A549 (cell line): ENCODE data around the gene SLC17A6. TPM values are rescaled to one million over a fixed set of nuclear protein-coding genes. Genes with fewer than 3 reads are reported as not detected.

Experiments used
- ATAC-seq, 2 experiments: fragments of 200-7000 bp in 1 of 2; fragments of >200 bp in 1 of 2; cut with Nextera tagmentation in 1 of 2; cut with Tn5 transposase in 1 of 2; 3 replicates each; pipeline versions ENCODE4 v1.8.0 to v1.9.1; 2018 to 2020; ENCODE audit warnings: mild to moderate bottlenecking in 1 of 2, moderate library complexity in 1 of 2
- CTCF ChIA-PET: fragments of 300-600 bp; sonication (Branson Sonifier 250); formaldehyde crosslinking; extraction: SDS; loops from one replicate; lab custom pipeline; 2021; ENCODE audit warnings: antibody characterized with exemption, inconsistent platforms; lab: Yijun Ruan, JAX
- POLR2A ChIA-PET: fragments of 350-600 bp; formaldehyde crosslinking; extraction: SDS; loops from one replicate; lab custom pipeline; 2021; ENCODE audit warnings: antibody characterized with exemption, inconsistent platforms; lab: Yijun Ruan, JAX
- DNase-seq, 2 experiments: peaks; one replicate each; pipeline versions ENCODE4 v3.0.0 to v3.0.0-alpha.2; 2011 to 2016; ENCODE audit warnings: low read depth in 1 of 2, low spot score in 1 of 2
- FAIRE-seq: peaks from 2 replicates; lab custom pipeline; 2011; peaks lifted over from hg19 to GRCh38; lab: Jason Lieb, UNC
- H3K27ac ChIP-seq, 2 experiments: fragments of >200 bp; sonication (Bioruptor Twin); formaldehyde crosslinking; 3 replicates each; pipeline ENCODE4 v1.5.1; 2016 to 2017
- H3K4me1 ChIP-seq: fragments of >200 bp; sonication (Bioruptor Twin); formaldehyde crosslinking; 3 replicates; pipeline ENCODE4 v1.6.1; 2016
- H3K4me2 ChIP-seq: fragments of >200 bp; sonication (Bioruptor Twin); formaldehyde crosslinking; 3 replicates; pipeline ENCODE4 v1.6.1; 2016
- H3K4me3 ChIP-seq: fragments of >200 bp; sonication (Bioruptor Twin); formaldehyde crosslinking; 3 replicates; pipeline ENCODE4 v1.5.1; 2016
- H3K9me3 ChIP-seq: fragments of >200 bp; sonication (Bioruptor Twin); formaldehyde crosslinking; 3 replicates; pipeline ENCODE4 v1.6.1; 2016
- ATOH8 ChIP-seq: fragments of 250-450 bp; sonication (Bioruptor Pico); IDR thresholded peaks from 2 replicates; pipeline ENCODE4 v1.5.0; 2020; ENCODE audit warnings: low read depth, mild to moderate bottlenecking, moderate library complexity
- BHLHE40 ChIP-seq: IDR thresholded peaks from 2 replicates; pipeline ENCODE4 v1.6.1; 2012; ENCODE audit warnings: low read depth, low read length, inconsistent platforms
- CBX2 ChIP-seq: fragments of 200-600 bp; sonication (generic); IDR thresholded peaks from 2 replicates; pipeline ENCODE4 v1.6.1; 2016; ENCODE audit warnings: low read depth, mild to moderate bottlenecking, borderline replicate concordance
- CEBPB ChIP-seq, 2 experiments: fragments of >200 bp in 1 of 2; sonication (Bioruptor Twin) in 1 of 2; formaldehyde crosslinking in 1 of 2; IDR thresholded peaks; 2 replicates each; pipeline ENCODE4 v1.6.1; 2012 to 2016
- CHD4 ChIP-seq: fragments of 200-600 bp; sonication (generic); IDR thresholded peaks from 2 replicates; pipeline ENCODE4 v1.6.1; 2016; ENCODE audit warnings: antibody characterized with exemption, mild to moderate bottlenecking, borderline replicate concordance
- EHF ChIP-seq: fragments of 250-450 bp; sonication (Bioruptor Pico); IDR thresholded peaks from 2 replicates; pipeline ENCODE4 v1.5.0; 2020; ENCODE audit warnings: mild to moderate bottlenecking
- ELK1 ChIP-seq: fragments of 150-350 bp; IDR thresholded peaks from 2 replicates; pipeline ENCODE4 v1.6.1; 2014; ENCODE audit warnings: low read depth, mild to moderate bottlenecking, low read length
- FOSL2 ChIP-seq, 2 experiments: fragments of 450-650 bp in 1 of 2; fragments of >200 bp in 1 of 2; sonication (Bioruptor Twin) in 1 of 2; formaldehyde crosslinking; IDR thresholded peaks; 2 replicates each; pipeline versions ENCODE4 v1.5.0 to v1.6.1; 2016 to 2020; ENCODE audit warnings: mild to moderate bottlenecking in 1 of 2, moderate library complexity in 1 of 2
- GATA3 ChIP-seq: IDR thresholded peaks from 2 replicates; pipeline ENCODE4 v1.6.1; 2012; ENCODE audit warnings: borderline replicate concordance
- HDAC2 ChIP-seq: fragments of 200-600 bp; sonication (generic); IDR thresholded peaks from 2 replicates; pipeline ENCODE4 v1.6.1; 2016
- HOXA7 ChIP-seq: fragments of 250-450 bp; sonication (Bioruptor Pico); IDR thresholded peaks from 2 replicates; pipeline ENCODE4 v1.5.0; 2020; ENCODE audit warnings: mild to moderate bottlenecking, moderate library complexity
- HOXB13 ChIP-seq: fragments of 250-450 bp; sonication (Bioruptor Pico); IDR thresholded peaks from 2 replicates; pipeline ENCODE4 v1.5.0; 2020; ENCODE audit warnings: low read depth, mild to moderate bottlenecking, moderate library complexity
- HOXB5 ChIP-seq: fragments of 250-450 bp; sonication (Bioruptor Pico); IDR thresholded peaks from 2 replicates; pipeline ENCODE4 v1.5.0; 2020; ENCODE audit warnings: mild to moderate bottlenecking, moderate library complexity
- JUN ChIP-seq, 2 experiments: fragments of >200 bp; sonication (Bioruptor Twin); formaldehyde crosslinking; IDR thresholded peaks; 2 replicates in 1 of 2; 3 replicates in 1 of 2; pipeline ENCODE4 v1.6.1; 2016 to 2017
- KDM1A ChIP-seq: fragments of 200-600 bp; sonication (generic); IDR thresholded peaks from 2 replicates; pipeline ENCODE4 v1.6.1; 2016; ENCODE audit warnings: low read depth, mild to moderate bottlenecking
- MAFK ChIP-seq: fragments of 450-650 bp; IDR thresholded peaks from 2 replicates; pipeline ENCODE4 v1.6.1; 2014; ENCODE audit not compliant: partially characterized antibody
- MAX ChIP-seq: IDR thresholded peaks from 2 replicates; pipeline ENCODE4 v1.6.1; 2012
- MYC ChIP-seq: IDR thresholded peaks from 2 replicates; pipeline ENCODE4 v1.6.1; 2012; ENCODE audit warnings: mild to moderate bottlenecking, inconsistent platforms, low read length, improper control_type of control experiment, borderline replicate concordance
- NPAS2 ChIP-seq: fragments of 250-450 bp; sonication (Bioruptor Pico); IDR thresholded peaks from 2 replicates; pipeline ENCODE4 v1.8.0; 2022; ENCODE audit warnings: mild to moderate bottlenecking, moderate library complexity, borderline replicate concordance
- RCOR1 ChIP-seq: fragments of 150-350 bp; IDR thresholded peaks from 2 replicates; pipeline ENCODE4 v1.6.1; 2014; ENCODE audit warnings: antibody characterized with exemption, low read length, low read depth
- RNF2 ChIP-seq: fragments of 200-600 bp; sonication (generic); IDR thresholded peaks from 2 replicates; pipeline ENCODE4 v1.6.1; 2016; ENCODE audit warnings: low read depth, mild to moderate bottlenecking, antibody characterized with exemption, moderate library complexity, borderline replicate concordance
- SMC3 ChIP-seq: fragments of >200 bp; sonication (Bioruptor Twin); formaldehyde crosslinking; IDR thresholded peaks from 3 replicates; pipeline ENCODE4 v1.6.1; 2018; ENCODE audit warnings: inconsistent platforms
- ZSCAN20 ChIP-seq: fragments of 250-450 bp; sonication (Bioruptor Pico); IDR thresholded peaks from 2 replicates; pipeline ENCODE4 v1.8.0; 2022; ENCODE audit warnings: mild to moderate bottlenecking, moderate library complexity
- WGBS: methylation state at CpG from one replicate; pipeline ENCODE4 v1.1.6; 2017; ENCODE audit errors: missing lambda C conversion rate; 5-methylcytosine and 5-hydroxymethylcytosine counted together
- polyA plus RNA-seq, 4 experiments: library from polyadenylated mRNA; depleted of rRNA in 3 of 4; stranded (reverse); fragments of >200 nt; fragmentation: RNase III in 1 of 4; extraction: RNeasy Plus Mini Kit Qiagen cat#74134 plus additional on column Dnase treatment in 1 of 4; gene quantifications; 2 replicates in 3 of 4; 3 replicates in 1 of 4; pipeline ENCODE4 v1.2.3, GENCODE V29; 2011 to 2017

Gene SLC17A6
- polyA plus RNA-seq, 2 of the 4 experiments (the other 2 are of a cell fraction): not detected

DNA sequence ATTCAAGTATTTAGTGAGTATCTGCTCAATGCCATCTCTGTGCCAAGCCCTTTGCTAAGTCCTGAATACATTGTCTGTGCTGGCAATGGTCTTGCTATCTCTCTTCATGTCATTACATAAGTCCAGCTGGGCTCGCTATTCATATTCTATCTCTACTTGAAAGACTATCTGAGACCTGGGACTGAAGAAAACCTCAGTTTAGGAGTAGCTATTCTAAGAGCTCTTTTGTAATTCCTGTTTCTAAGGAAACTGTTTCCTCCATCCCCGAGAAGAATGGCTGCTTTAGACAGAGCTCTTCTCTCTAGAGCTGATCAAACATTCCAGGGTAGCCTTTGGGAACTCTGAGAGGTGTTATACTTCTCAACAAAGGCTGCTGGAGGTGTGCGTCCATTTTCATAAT is 33.0 kb downstream of the SLC17A6 start:
- no peak for FAIRE-seq
- H3K4me1 ChIP-seq: no peaks in the 10 kb centered on the region
- POLR2A ChIA-PET: no interaction called here
- TF ChIP-seq ATOH8 (CRISPR knock-in tag) (no peak), EHF (CRISPR knock-in tag) (no peak), CHD4 (no peak), RCOR1 (no peak), MYC (no peak), HDAC2 (no peak)
- no peaks in the 10 kb centered on the region for H3K9me3 ChIP-seq
- H3K27ac ChIP-seq: no peak overlapping the region
- no peak for ATAC-seq
- no peak overlapping the region for H3K4me2 ChIP-seq
- no peak overlapping the region for H3K4me3 ChIP-seq
- 4% methylated on average over 3 of the region's 3 CpGs for WGBS
- CTCF ChIA-PET: no interaction called here
- DNase-seq: no peak

DNA sequence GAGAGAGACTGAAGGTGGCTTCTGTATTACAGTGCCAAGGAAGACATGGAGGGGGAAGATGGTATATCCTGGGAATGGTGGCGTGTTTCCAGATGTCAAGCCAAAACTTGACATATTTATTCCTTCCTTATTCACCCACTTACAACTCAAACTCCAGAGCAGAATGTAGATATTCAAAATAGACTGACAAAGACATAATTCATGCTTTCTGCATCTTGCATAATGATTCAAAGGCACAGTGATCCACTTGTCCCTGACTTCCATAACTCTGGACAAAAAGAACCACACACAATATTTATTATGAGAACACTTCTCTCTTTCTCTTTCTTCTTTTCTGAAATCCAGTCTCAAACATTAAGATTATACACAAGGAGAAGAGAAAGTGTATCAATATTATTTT is 48.9 kb downstream of the SLC17A6 start:
- Histone ChIP-seq H3K4me1 (no peaks in the 10 kb centered on the region), H3K27ac (no peak overlapping the region), H3K9me3 (no peaks in the 10 kb centered on the region), H3K4me2 (no peak overlapping the region), H3K4me3 (no peak overlapping the region)
- WGBS: 0% methylated on average over 1 of the region's 1 CpG
- FAIRE-seq: no peak
- POLR2A ChIA-PET: no interaction called here
- CTCF ChIA-PET: no interaction called here
- no peak for ATAC-seq
- TF ChIP-seq RNF2 (no peak), RCOR1 (no peak), NPAS2 (CRISPR knock-in tag) (no peak), JUN (IDR thresholded peaks at IDR 0.05) (no peak), SMC3 (no peak), HOXB5 (CRISPR knock-in tag) (no peak), CHD4 (no peak), CBX2 (no peak), CEBPB (IDR thresholded peaks at IDR 0.05) (no peak)
- no peak for DNase-seq

- no peak for TF ChIP-seq GATA3
- TF ChIP-seq MAX: no peak
- TF ChIP-seq KDM1A: no peak
- no peak for TF ChIP-seq FOSL2 (IDR thresholded peaks at IDR 0.05)
- no peak for TF ChIP-seq FOSL2 (CRISPR knock-in tag; IDR thresholded peaks at IDR 0.05)
- no peak for TF ChIP-seq HOXB13
- no peak for TF ChIP-seq BHLHE40
- no peak for TF ChIP-seq ZSCAN20 (CRISPR knock-in tag)
- no peak for TF ChIP-seq ELK1
- TF ChIP-seq MAFK: no peak
- no peak for TF ChIP-seq HOXA7
- TF ChIP-seq, all 56 proteins: peak for 0
- Histone ChIP-seq H3K4me3 (no peak overlapping the region), H3K4me1 (no peaks in the 10 kb centered on the region), H3K4me2 (no peak overlapping the region), H3K27ac (no peak overlapping the region), H3K9me3 (no peaks in the 10 kb centered on the region)
- no peak for ATAC-seq
- WGBS: 5% methylated on average over 6 of the region's 6 CpGs
- ChIA-PET CTCF (no interaction called here), POLR2A (no interaction called here)
- DNase-seq: no peak
- no peak for FAIRE-seq
These were observed 51.5 kb downstream of the SLC17A6 start for GRCh38 chr11:22389526-22390282.
